Inflammatory macrophage (primary cell): Measurements from ENCODE around the gene DST.

Experiments
- DNase-seq, 2 donors: peaks; one replicate each; pipeline ENCODE4 v3.0.0-alpha.2; 2020 to 2022

DST gene

GRCh38 chr6:56479381-56479780, 163.3 kb downstream of the DST start:
- no peak for DNase-seq

- DNase-seq, result no peak
Measured at GRCh38 chr6:56478202-56478601, 164.5 kb downstream of the DST start.

DNA sequence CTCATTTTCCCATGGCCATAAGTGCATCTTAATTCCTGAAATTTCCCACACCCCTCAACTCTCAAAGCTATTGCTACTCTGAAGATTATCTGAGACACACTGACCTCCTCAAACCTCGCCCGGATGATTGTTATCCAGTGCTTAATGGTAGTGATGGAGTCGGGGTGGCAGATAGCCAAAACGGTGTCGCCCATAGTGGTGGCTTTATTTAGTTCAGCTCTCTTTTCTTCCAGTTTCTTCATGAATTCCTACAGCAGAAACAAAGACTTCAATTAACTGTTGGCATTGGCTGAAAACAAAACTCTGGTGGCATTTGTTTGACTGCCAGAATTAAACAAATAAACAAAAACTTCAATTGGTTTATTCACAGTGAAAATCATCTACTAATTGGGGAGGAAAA, 165.4 kb downstream of the DST start:
- DNase-seq, result no peak

DNA sequence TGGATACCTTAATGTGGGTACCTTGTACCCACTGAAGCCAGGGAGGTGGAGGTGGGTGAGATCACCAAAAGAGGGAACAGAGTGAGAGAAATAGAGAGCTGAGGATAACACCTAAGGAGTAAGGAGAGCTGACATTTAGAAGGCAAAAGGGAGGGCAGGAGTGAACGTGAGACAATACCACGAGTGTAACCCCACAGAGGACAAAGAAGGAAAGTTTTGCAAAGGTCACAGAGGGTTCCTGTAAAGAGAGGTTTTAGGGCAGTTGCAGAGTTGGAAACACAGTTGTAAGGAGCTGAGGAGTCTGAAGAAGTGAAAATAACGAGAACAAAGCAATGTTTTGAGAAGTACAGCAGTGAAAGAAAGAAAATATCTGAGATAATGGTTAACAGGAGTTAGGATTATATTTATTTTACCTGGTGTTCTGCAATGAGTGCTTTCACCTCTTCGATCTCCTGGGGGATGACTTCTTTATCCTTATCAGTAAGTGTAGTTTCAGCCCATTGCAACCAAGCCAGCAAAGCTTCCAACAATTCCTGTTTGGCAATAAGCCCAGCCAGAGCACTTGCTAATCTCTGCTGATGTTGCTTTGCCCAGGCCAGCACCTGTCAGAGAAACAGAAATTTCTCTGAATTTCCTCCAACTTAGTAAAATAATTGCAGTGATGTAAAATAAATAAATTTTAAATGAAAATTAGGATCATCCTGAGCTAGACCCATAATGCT, 166.8 kb downstream of the DST start:
- DNase-seq, result no peak

DNA sequence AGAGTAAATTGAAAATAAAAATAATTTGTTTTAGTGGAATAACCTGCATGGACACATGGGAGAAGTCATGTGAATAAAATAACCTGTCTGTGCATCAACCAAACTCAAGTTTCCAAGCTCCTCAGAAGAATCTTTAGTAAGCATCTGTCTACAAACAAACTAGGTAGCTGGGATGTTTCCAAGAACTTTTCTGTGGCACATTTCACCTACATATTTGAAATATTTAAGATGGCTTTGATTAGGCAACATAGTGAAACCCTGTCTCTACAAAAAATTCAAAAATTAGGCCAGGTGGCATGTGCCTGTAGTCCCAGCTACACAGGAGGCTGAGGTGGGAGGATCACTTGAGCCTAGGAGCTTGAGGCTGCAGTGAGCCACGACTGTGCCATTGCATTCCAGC, 168.2 kb downstream of the DST start:
- no peak for DNase-seq

GRCh38 chr6:56463443-56463842, 179.2 kb downstream of the DST start:
- no peak for DNase-seq

DNA sequence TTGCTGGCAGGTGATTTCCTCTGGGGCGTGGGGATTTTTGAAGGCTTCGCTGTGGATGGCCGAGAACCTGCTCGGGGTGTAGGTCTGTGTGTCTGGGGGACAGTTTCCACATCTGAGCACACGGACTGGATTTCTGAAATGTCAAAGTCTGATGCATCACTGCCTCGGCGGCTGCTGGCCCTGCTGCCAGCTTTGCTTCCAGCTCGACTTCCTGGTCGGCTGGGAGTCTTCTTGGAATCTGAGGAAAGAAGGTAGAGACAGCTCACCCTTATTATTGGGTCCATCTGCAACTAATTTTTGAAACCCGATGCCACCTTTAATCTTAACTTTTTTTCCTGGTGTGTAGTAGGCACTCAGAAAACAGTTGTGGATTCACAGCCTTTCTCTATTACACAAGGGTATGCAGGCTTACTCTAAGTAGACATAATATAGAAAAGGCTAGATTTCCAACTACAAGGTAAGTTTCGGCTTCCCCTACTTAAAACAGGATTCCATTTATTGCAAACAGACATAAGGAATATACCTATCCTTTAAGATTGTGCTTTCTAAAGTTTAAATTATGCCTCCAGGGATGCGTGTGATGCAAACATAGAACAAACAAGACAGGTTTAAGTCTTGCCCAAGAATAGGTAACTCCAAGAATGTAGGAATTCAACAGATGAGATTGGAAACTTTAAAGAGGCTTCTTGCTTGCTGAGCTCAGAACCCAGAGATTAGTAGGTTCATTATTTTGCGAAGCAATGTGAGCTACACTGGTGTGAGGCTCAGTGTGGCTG, 183.5 kb downstream of the DST start:
- DNase-seq, result no peak

DNA sequence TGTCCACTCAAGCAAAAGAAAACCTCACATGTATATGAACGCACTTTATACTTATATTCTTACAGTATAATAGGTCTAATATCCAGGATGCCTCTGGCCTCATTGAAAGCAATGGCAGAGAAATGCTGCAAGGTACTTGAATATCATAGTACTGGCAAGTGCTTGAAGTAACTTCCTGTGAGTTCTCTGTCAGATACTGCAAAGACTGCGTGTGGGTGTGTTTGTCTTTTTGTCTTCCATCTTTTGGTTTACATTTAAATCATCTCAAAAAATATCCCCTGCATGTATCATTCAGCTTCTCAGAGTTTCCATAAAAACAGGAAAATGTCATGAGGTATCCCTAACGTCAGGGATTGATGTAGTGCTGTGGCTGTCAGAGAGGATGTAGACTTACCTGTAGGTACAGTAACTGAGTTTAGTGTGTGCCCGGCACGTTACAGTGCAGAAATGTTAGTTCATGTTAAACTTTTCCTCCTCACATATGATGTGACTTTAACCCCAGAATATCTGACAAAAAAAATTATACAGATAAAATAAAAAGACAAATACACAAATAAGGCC, 184.3 kb downstream of the DST start:
- no peak for DNase-seq

DNA sequence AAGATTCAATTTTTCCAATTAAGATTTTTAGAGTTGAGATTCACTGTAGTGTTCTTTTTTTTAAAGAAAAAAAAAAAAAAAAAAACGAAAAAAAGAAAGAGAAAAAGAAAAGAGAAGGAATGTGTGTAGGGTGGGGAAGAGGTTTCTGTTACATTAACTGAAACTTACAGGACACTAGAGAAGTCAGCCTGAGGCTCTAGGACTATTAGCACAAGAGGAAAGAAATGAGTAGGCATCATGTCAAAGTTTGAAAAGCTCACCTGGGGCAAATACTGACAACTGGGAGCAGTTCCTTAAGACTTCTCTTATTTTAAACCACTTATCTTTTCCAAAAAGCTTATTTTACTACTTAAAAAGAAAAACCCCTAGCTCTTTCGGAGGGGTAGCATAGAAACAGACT, 185.9 kb downstream of the DST start:
- no peak for DNase-seq

DNA sequence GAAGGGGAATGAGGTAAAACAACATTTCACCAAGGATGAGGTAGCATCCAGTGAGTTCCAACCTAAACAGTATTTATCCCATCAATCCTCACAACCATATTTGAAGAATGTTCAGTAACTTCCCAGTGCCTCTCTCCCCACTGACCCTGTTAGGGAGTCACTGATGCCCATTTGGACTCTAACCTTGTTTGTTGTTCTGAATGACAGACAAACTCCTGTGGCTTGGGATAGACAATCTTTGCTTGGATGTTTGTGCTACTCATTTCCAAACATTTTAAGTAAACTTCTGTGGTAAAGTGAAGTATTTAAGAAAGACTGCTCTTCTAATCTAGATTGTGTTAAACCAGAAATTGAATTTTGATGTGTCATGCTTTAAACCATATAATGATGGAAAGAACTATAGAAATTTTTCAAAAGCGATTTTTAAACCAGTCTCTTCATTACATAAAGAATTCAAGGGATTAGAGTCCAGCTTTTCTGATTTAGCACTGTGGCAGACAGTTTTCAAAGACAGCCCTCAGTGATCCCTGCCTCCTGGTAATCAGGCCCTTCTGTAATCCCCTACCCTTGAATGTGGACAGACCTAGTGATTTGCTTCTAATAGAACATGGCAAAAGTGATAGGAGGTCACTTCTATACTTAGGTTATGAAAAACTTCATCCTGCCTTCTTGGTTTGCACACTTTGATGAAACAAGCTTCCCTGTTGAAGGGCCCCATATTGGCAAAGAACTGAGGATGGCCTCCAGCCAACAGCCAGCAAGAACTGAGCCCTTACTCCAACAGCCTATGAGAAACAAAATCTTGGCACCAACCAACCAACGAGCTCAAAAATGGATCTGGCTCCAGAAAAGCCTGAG, 191.6 kb downstream of the DST start:
- no peak for DNase-seq

- no peak for DNase-seq
Measured at GRCh38 chr6:56450376-56450775, 192.3 kb downstream of the DST start.

DNA sequence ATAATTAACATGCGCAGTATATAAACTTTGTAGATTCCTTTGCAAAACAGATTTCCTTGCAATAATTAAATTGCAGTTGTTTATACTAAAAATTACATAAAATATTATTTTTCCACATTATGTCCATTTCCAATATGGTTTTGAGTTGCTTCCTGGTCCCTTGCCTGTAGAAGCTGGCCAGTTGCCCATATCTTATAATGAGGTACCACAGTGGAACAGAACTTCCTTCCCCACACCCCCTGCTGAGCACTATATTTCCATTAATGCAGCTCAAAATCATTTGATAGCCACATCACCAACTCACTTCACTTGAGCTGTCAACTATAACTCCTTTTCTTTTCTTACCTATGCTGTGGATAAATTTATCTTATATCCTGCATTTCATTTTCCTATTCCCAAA, 194.6 kb downstream of the DST start:
- DNase-seq, result no peak

DNA sequence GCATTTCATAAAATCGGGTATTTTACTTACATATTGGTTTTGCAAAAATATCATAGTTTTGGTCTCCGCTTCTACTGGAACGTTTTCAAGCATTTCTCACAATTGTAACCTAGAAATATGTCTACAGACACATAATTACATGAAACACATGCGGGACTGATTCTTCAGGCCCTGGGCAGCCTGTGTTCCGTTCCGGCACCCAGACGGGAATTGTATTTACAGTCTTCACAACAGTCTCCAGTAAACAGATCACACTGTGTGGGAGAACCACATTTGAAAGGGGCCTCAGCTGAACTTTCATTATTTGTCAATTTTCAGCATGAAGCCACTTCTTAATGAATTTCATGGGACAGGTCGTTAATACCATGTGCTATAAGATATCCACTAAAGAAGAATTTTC, 196.9 kb downstream of the DST start:
- no peak for DNase-seq

DNA sequence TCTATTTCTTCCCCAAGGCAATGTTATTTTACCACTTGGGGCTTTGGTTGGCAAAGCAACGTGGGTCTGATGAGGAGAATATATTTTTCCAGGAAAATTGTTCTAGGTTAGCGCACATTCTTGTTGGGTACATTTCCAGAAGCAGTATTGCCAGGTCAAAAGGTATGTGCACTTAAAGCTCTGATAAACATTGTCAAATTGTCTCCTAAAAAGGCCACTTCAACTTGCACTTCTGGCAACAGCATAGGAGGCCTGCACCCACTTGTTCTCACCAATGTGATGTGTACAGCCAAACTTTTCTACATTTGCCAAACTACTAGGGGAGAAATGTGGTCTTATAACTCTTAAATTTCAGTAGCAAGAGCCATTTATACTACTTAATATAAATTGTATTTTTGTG, 197.8 kb downstream of the DST start:
- DNase-seq, result no peak

- DNase-seq, result no peak
Measured at GRCh38 chr6:56440551-56440981, 202.1 kb downstream of the DST start.

GRCh38 chr6:56437171-56437900, 205.4 kb downstream of the DST start:
- no peak for DNase-seq

GRCh38 chr6:56435754-56436153, 206.9 kb downstream of the DST start:
- no peak for DNase-seq

DNA sequence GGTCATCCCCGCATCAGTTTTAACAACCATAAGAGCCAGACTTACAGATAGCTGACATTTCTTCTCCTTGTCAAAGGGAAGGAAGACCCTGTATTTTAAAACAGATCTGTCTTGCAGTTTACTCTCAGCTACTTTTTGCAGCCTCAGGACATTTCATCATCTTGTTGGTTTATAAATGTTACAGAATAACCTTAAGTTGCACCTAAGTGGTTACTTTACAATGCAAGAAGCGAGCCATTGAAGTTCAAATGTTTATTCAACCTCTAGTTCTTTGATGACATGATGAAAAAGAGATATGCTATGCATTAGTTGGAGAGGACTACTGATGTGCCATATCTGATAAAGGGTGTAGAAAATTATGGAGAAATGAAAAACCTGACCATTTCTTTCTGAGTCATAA, 207.4 kb downstream of the DST start:
- DNase-seq, result no peak

- DNase-seq, result no peak
Measured at GRCh38 chr6:56434606-56435005, 208.1 kb downstream of the DST start.

GRCh38 chr6:56433119-56433518, 209.6 kb downstream of the DST start:
- DNase-seq, result no peak

GRCh38 chr6:56432194-56432593, 210.5 kb downstream of the DST start:
- DNase-seq, result no peak
